Caco-2 (cell line): Measurements from ENCODE around the gene DLG2. TPM values are rescaled to one million over a fixed set of nuclear protein-coding genes. Genes with fewer than 3 reads are reported as not detected.

Experiments
- BruUV-seq: library from RNA; stranded (reverse); fragments of 400-500 nt; replicated peaks from 2 replicates; lab custom pipeline; 2021; lab: Mats Ljungman, UMichigan
- CTCF ChIA-PET: fragments of 300-600 bp; sonication (Branson Sonifier 250); formaldehyde crosslinking; loops from one replicate; lab custom pipeline; 2022; ENCODE audit warnings: antibody characterized with exemption; lab: Charles Lee
- POLR2A ChIA-PET: fragments of 300-600 bp; sonication (Branson Sonifier 250); formaldehyde crosslinking; loops from one replicate; lab custom pipeline; 2022; ENCODE audit warnings: antibody characterized with exemption; lab: Charles Lee
- DNase-seq, 2 experiments: peaks; one replicate each; pipeline versions ENCODE4 v3.0.0 to v3.0.0-alpha.2; 2020 to 2022
- H3K27me3 ChIP-seq: replicated peaks from 2 replicates; pipeline ENCODE4 v1.6.0; 2011; ENCODE audit warnings: low read length; ENCODE audit not compliant: control insufficient read depth, insufficient read depth
- H3K36me3 ChIP-seq: 2 replicates; pipeline ENCODE4 v1.5.1; 2011; ENCODE audit warnings: low read length; ENCODE audit not compliant: control insufficient read depth, insufficient read depth
- H3K4me1 ChIP-seq: fragments of 250-450 bp; sonication (Bioruptor Pico); 2 replicates; pipeline ENCODE4 v1.5.1; 2020; ENCODE audit warnings: mild to moderate bottlenecking
- H3K4me3 ChIP-seq: 2 replicates; pipeline ENCODE4 v1.5.1; 2011; ENCODE audit warnings: low read depth, mild to moderate bottlenecking, control low read depth, low read length
- H3K9me3 ChIP-seq: fragments of 250-450 bp; sonication (Bioruptor Pico); 2 replicates; pipeline ENCODE4 v1.5.1; 2020; ENCODE audit warnings: mild to moderate bottlenecking, moderate library complexity
- H3K27ac Mint-ChIP-seq: one replicate; pipeline ENCODE4 v1.8.0; 2022; ENCODE audit warnings: mixed read lengths; ENCODE audit not compliant: unreplicated experiment
- H3K27me3 Mint-ChIP-seq: one replicate; pipeline ENCODE4 v1.8.0; 2022; ENCODE audit warnings: mixed read lengths; ENCODE audit not compliant: insufficient read depth, unreplicated experiment
- H3K36me3 Mint-ChIP-seq: one replicate; pipeline ENCODE4 v1.8.0; 2022; ENCODE audit warnings: mild to moderate bottlenecking, mixed read lengths; ENCODE audit not compliant: insufficient read depth, unreplicated experiment
- H3K4me1 Mint-ChIP-seq: one replicate; pipeline ENCODE4 v1.8.0; 2022; ENCODE audit warnings: low read depth, mixed read lengths; ENCODE audit not compliant: unreplicated experiment
- H3K4me3 Mint-ChIP-seq: one replicate; pipeline ENCODE4 v1.8.0; 2022; ENCODE audit warnings: mild to moderate bottlenecking, moderate library complexity, mixed read lengths; ENCODE audit not compliant: unreplicated experiment
- H3K9me3 Mint-ChIP-seq: one replicate; pipeline ENCODE4 v1.8.0; 2022; ENCODE audit warnings: mixed read lengths; ENCODE audit not compliant: unreplicated experiment
- intact Hi-C: fragments of 100-400 bp; cut with micrococcal nuclease; formaldehyde crosslinking; loops from one replicate; pipeline ENCODE4 v1.10.0; 2022; ENCODE audit not compliant: unreplicated experiment
- total RNA-seq: library from RNA; stranded (reverse); gene quantifications from 2 replicates; pipeline ENCODE4 v1.2.3, GENCODE V29; 2022
- TF ChIP-seq, protein P1 (sequence below), 2 experiments: fragments of 200-600 bp in 1 of 2; IDR thresholded peaks; 1 replicate in 1 of 2; 2 replicates in 1 of 2; pipeline versions ENCODE4 v1.5.1 to v1.8.0; 2011 to 2022; ENCODE audit warnings: antibody characterized with exemption in 1 of 2, control low read depth in 1 of 2, inconsistent platforms in 1 of 2, low read depth in 1 of 2, low read length in 1 of 2, mild to moderate bottlenecking in 1 of 2, moderate library complexity in 1 of 2; ENCODE audit not compliant: insufficient read depth in 1 of 2, severe bottlenecking in 1 of 2, unreplicated experiment in 1 of 2

DLG2 gene
- total RNA-seq, 1 experiment from 2014 or later: 21.6 TPM

- BruUV-seq: no TSS peak
- Histone ChIP-seq H3K36me3 (no peaks in the 10 kb centered on the region), H3K4me3 (no peak overlapping the region), H3K27me3 (no peaks in the 10 kb centered on the region), H3K9me3 (no peaks in the 10 kb centered on the region), H3K4me1 (peaks cover 27% of the 10 kb centered on the region)
- H3K27me3 Mint-ChIP-seq: no peaks in the 10 kb centered on the region
- peaks cover 15% of the 10 kb centered on the region for H3K4me1 Mint-ChIP-seq
- ChIA-PET POLR2A (interaction anchor here (0.5 kb wide), 1 partner anchor 1828 kb away, joined by 3 read pairs; no protein-coding TSS in a partner anchor), CTCF (interaction anchor here (1.4 kb wide), 1 partner anchor 24 kb away, joined by 3 read pairs; no protein-coding TSS in a partner anchor)
- no peak for DNase-seq
- TF ChIP-seq, protein P1, sequence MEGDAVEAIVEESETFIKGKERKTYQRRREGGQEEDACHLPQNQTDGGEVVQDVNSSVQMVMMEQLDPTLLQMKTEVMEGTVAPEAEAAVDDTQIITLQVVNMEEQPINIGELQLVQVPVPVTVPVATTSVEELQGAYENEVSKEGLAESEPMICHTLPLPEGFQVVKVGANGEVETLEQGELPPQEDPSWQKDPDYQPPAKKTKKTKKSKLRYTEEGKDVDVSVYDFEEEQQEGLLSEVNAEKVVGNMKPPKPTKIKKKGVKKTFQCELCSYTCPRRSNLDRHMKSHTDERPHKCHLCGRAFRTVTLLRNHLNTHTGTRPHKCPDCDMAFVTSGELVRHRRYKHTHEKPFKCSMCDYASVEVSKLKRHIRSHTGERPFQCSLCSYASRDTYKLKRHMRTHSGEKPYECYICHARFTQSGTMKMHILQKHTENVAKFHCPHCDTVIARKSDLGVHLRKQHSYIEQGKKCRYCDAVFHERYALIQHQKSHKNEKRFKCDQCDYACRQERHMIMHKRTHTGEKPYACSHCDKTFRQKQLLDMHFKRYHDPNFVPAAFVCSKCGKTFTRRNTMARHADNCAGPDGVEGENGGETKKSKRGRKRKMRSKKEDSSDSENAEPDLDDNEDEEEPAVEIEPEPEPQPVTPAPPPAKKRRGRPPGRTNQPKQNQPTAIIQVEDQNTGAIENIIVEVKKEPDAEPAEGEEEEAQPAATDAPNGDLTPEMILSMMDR (IDR thresholded peaks at IDR 0.05; ENCODE audit: insufficient read depth in 1 of 2, low read depth in 1 of 2, low read length in 1 of 2, severe bottlenecking in 1 of 2, unreplicated experiment in 1 of 2): no peak
- H3K36me3 Mint-ChIP-seq: no peaks in the 10 kb centered on the region
- no peak overlapping the region for H3K27ac Mint-ChIP-seq
- intact Hi-C loops: loop anchor here (2.0 kb wide), 1 partner anchor 23 kb away; no protein-coding TSS in a partner anchor
- H3K4me3 Mint-ChIP-seq: no peak overlapping the region
- H3K9me3 Mint-ChIP-seq: no peaks in the 10 kb centered on the region
Observed at GRCh38 chr11:84588131-84588829, 1038.9 kb downstream of the DLG2 start.

GRCh38 chr11:84583106-84583505 is 1044.0 kb downstream of the DLG2 start:
- H3K9me3 Mint-ChIP-seq: no peaks in the 10 kb centered on the region
- ChIA-PET CTCF (no interaction called here), POLR2A (no interaction called here)
- H3K27me3 ChIP-seq: no peaks in the 10 kb centered on the region
- H3K36me3 Mint-ChIP-seq: no peaks in the 10 kb centered on the region
- no peak overlapping the region for H3K4me3 ChIP-seq
- TF ChIP-seq, protein P1 (IDR thresholded peaks at IDR 0.05; ENCODE audit: insufficient read depth in 1 of 2, low read depth in 1 of 2, low read length in 1 of 2, severe bottlenecking in 1 of 2, unreplicated experiment in 1 of 2): no peak
- intact Hi-C loops: no loop called here
- H3K36me3 ChIP-seq: no peaks in the 10 kb centered on the region
- BruUV-seq: no TSS peak
- H3K4me1 Mint-ChIP-seq: peaks cover 9% of the 10 kb centered on the region
- no peak for DNase-seq
- no peak overlapping the region for H3K27ac Mint-ChIP-seq
- no peaks in the 10 kb centered on the region for H3K27me3 Mint-ChIP-seq
- peaks cover 15% of the 10 kb centered on the region for H3K4me1 ChIP-seq
- H3K9me3 ChIP-seq: no peaks in the 10 kb centered on the region
- no peak overlapping the region for H3K4me3 Mint-ChIP-seq

DNA sequence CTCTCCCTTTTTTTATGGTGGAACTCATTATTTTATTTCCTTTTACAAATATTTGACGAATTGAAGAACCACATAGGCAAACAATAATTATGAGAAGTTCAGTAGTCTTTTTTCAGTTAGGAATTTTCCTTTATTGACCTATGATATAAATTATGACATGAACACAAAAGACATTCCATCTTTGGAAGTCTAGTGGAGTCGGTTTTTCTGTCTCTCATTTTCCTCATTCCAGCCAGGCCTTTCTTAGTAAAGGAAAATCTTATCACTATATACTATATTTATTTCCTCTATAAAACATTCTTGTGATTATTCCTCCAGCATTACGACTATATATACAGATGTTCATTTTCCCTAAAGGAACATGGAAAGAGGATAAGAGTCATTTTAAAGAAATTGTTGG is 1046.1 kb downstream of the DLG2 start:
- H3K27ac Mint-ChIP-seq: no peak overlapping the region
- ChIA-PET CTCF (interaction anchor here (0.6 kb wide), 1 partner anchor 1045 kb away, joined by 3 read pairs; no protein-coding TSS in a partner anchor), POLR2A (no interaction called here)
- H3K4me1 ChIP-seq: peaks cover 12% of the 10 kb centered on the region
- no peak overlapping the region for H3K4me3 ChIP-seq
- no peak for DNase-seq
- H3K4me3 Mint-ChIP-seq: no peak overlapping the region
- no peaks in the 10 kb centered on the region for H3K36me3 ChIP-seq
- H3K36me3 Mint-ChIP-seq: no peaks in the 10 kb centered on the region
- no peaks in the 10 kb centered on the region for H3K27me3 ChIP-seq
- peaks cover 5% of the 10 kb centered on the region for H3K4me1 Mint-ChIP-seq
- H3K27me3 Mint-ChIP-seq: no peaks in the 10 kb centered on the region
- no peaks in the 10 kb centered on the region for H3K9me3 ChIP-seq
- no TSS peak for BruUV-seq
- TF ChIP-seq, protein P1 (IDR thresholded peaks at IDR 0.05; ENCODE audit: insufficient read depth in 1 of 2, low read depth in 1 of 2, low read length in 1 of 2, severe bottlenecking in 1 of 2, unreplicated experiment in 1 of 2): no peak
- H3K9me3 Mint-ChIP-seq: no peaks in the 10 kb centered on the region
- intact Hi-C loops: loop anchor here (2.0 kb wide), 1 partner anchor 16 kb away; no protein-coding TSS in a partner anchor
